Testis (tissue), 2 donors: ENCODE results near the gene MS4A12.

Experiments
- CTCF ChIP-seq, 3 experiments: fragments of 450-650 bp in 2 of 3; fragments of 200-600 bp in 1 of 3; sonication (generic) in 1 of 3; IDR thresholded peaks; one replicate each; pipeline ENCODE4 v1.5.1; 2016 to 2019; ENCODE audit warnings: antibody characterized with exemption in 3 of 3, mild to moderate bottlenecking in 2 of 3, moderate library complexity in 1 of 3
- POLR2A ChIP-seq: fragments of 450-650 bp; IDR thresholded peaks from one replicate; pipeline ENCODE4 v1.6.1; 2017; ENCODE audit warnings: antibody characterized with exemption, mild to moderate bottlenecking, moderate library complexity

- TF ChIP-seq CTCF (IDR thresholded peaks at IDR 0.05) (no peak), POLR2A (no peak)
Observed at GRCh38 chr11:60447846-60448245, 44.7 kb upstream of the MS4A12 start.
